Neural cell (in vitro differentiated cells): ENCODE results near the gene TJP1. TPM values are rescaled to one million over a fixed set of nuclear protein-coding genes. Genes with fewer than 3 reads are reported as not detected.

ENCODE experiments used
- H2AFZ ChIP-seq: fragments of 200-600, 300-800 bp; sonication (generic), shearing (Covaris generic); 2 replicates; pipeline ENCODE4 v1.6.0; 2014; ENCODE audit warnings: low read depth, mild to moderate bottlenecking, antibody characterized with exemption, low read length, moderate library complexity
- H3F3A ChIP-seq: fragments of 200-600 bp; shearing (Covaris generic); 2 replicates; pipeline ENCODE4 v1.6.1; 2016; ENCODE audit warnings: mild to moderate bottlenecking, moderate library complexity, mixed read lengths, antibody characterized with exemption, low read length; ENCODE audit not compliant: insufficient read depth, poor library complexity, severe bottlenecking
- H3K27ac ChIP-seq: fragments of 200-600, 300-800 bp; sonication (generic), shearing (Covaris generic); 2 replicates; pipeline ENCODE4 v1.5.1; 2014; ENCODE audit warnings: mild to moderate bottlenecking, low read length, moderate library complexity
- H3K27me3 ChIP-seq: fragments of 300-800, 200-600 bp; sonication (generic), shearing (Covaris generic); 2 replicates; pipeline ENCODE4 v1.6.0; 2014; ENCODE audit warnings: mild to moderate bottlenecking, low read depth, low read length, moderate library complexity; ENCODE audit not compliant: insufficient read depth
- H3K36me3 ChIP-seq: fragments of 300-800, 200-600 bp; sonication (generic), shearing (Covaris generic); 2 replicates; pipeline ENCODE4 v1.5.1; 2014; ENCODE audit warnings: mild to moderate bottlenecking, antibody characterized with exemption, low read length, moderate library complexity; ENCODE audit not compliant: insufficient read depth
- H3K4me2 ChIP-seq: fragments of 300-800, 200-600 bp; sonication (generic), shearing (Covaris generic); 2 replicates; pipeline ENCODE4 v1.6.0; 2014; ENCODE audit warnings: mild to moderate bottlenecking, low read length
- H3K4me3 ChIP-seq: fragments of 300-800, 200-600 bp; sonication (generic), shearing (Covaris generic); 2 replicates; pipeline ENCODE4 v1.5.1; 2014; ENCODE audit warnings: mild to moderate bottlenecking, low read length, moderate library complexity
- H3K79me2 ChIP-seq: fragments of 200-600 bp; shearing (Covaris generic); replicated peaks from 2 replicates; pipeline ENCODE4 v1.6.0; 2014; ENCODE audit warnings: mild to moderate bottlenecking, low read length, moderate library complexity; ENCODE audit not compliant: insufficient read depth
- H3K9ac ChIP-seq: fragments of 300-800, 200-600 bp; sonication (generic), shearing (Covaris generic); 2 replicates; pipeline ENCODE4 v1.6.1; 2016; ENCODE audit warnings: mild to moderate bottlenecking, low read length, mixed read lengths
- H3K9me2 ChIP-seq: fragments of 200-600 bp; shearing (Covaris generic); 2 replicates; pipeline ENCODE4 v1.6.1; 2016; ENCODE audit warnings: mild to moderate bottlenecking, low read length, mixed read lengths; ENCODE audit not compliant: insufficient read depth
- H3K9me3 ChIP-seq: fragments of 200-600, 300-800 bp; sonication (generic), shearing (Covaris generic); 2 replicates; pipeline ENCODE4 v1.6.1; 2016; ENCODE audit warnings: mild to moderate bottlenecking, mixed run types, low read length, moderate library complexity, mixed read lengths
- H4K20me1 ChIP-seq: fragments of 200-600 bp; shearing (Covaris generic); 2 replicates; pipeline ENCODE4 v1.6.1; 2016; ENCODE audit warnings: mild to moderate bottlenecking, mixed run types; ENCODE audit not compliant: insufficient read depth
- EP300 ChIP-seq: fragments of 450-650 bp; conservative IDR thresholded peaks from 2 replicates; pipeline ENCODE4 v1.6.1; 2014; ENCODE audit warnings: antibody characterized with exemption, mild to moderate bottlenecking, moderate library complexity; ENCODE audit not compliant: poor library complexity, severe bottlenecking
- EZH2 ChIP-seq: fragments of 200-600, 300-800 bp; shearing (Covaris generic), sonication (generic); IDR thresholded peaks from 2 replicates; pipeline ENCODE4 v1.6.1; 2014; ENCODE audit warnings: antibody characterized with exemption, low read length, borderline replicate concordance, mild to moderate bottlenecking; ENCODE audit not compliant: insufficient read depth, poor library complexity, severe bottlenecking
- MXI1 ChIP-seq: fragments of 450-650 bp; conservative IDR thresholded peaks from 2 replicates; pipeline ENCODE4 v1.6.1; 2014; ENCODE audit warnings: antibody characterized with exemption, mild to moderate bottlenecking; ENCODE audit not compliant: poor library complexity, severe bottlenecking
- POLR2AphosphoS5 ChIP-seq: IDR thresholded peaks from 2 replicates; pipeline ENCODE4 v1.6.1; 2012
- RAD21 ChIP-seq: fragments of 450-650 bp; conservative IDR thresholded peaks from 2 replicates; pipeline ENCODE4 v1.6.1; 2014; ENCODE audit warnings: antibody characterized with exemption, mild to moderate bottlenecking, moderate library complexity
- SMC3 ChIP-seq: fragments of 450-650 bp; conservative IDR thresholded peaks from 2 replicates; pipeline ENCODE4 v1.6.1; 2014; ENCODE audit warnings: antibody characterized with exemption, mild to moderate bottlenecking, moderate library complexity; ENCODE audit not compliant: poor library complexity
- TAF1 ChIP-seq: IDR thresholded peaks from 2 replicates; pipeline ENCODE4 v1.6.1; 2012; ENCODE audit warnings: low read depth
- polyA plus RNA-seq: library from polyadenylated mRNA; depleted of rRNA; stranded (reverse); fragments of >200 nt; gene quantifications from 2 replicates; pipeline ENCODE4 v1.2.3, GENCODE V29; 2014
- TF ChIP-seq, protein P1 (sequence below): IDR thresholded peaks from 2 replicates; pipeline ENCODE4 v1.6.1; 2012; ENCODE audit warnings: borderline replicate concordance
- TF ChIP-seq, protein P2 (sequence below): fragments of 450-650 bp; IDR thresholded peaks from 2 replicates; pipeline ENCODE4 v1.5.1; 2014; ENCODE audit warnings: antibody characterized with exemption, mild to moderate bottlenecking, moderate library complexity; ENCODE audit not compliant: poor library complexity, severe bottlenecking

Gene TJP1
- polyA plus RNA-seq, 1 donor from 2014 or later: 6.2 TPM

DNA sequence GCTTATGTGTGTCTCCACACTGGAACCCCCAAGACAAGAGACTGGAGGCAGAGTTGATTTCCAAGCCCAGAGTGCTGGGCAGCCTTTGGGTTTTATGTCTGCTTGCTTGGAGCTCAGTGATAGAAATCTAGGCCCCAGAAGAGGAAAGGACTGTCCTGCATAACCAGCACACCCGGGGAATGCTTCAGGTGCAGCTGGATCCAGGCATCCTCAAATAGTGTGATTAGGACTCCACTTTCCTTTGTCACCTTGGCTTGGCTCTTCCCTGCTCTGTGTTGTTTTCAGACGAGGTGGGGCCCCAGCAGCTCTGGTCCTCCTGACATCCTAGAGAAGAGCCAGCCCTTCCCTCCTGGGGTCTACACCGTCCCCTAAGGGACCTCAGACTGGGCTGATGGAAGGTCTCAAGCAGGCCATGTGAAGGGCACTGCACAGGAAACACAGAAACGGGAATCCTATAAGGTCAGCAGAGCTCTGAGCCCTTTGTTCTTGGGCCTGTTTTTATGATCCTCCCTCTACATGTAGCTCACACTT lies 143.7 kb downstream of the TJP1 start:
- Histone ChIP-seq H3K79me2 (no peaks in the 10 kb centered on the region), H4K20me1 (no peaks in the 10 kb centered on the region), H3F3A (no peaks in the 10 kb centered on the region), H3K27me3 (peaks cover 12% of the 10 kb centered on the region), H3K9me2 (no peaks in the 10 kb centered on the region), H3K9me3 (no peaks in the 10 kb centered on the region), H3K4me2 (no peak overlapping the region), H3K36me3 (no peaks in the 10 kb centered on the region), H3K4me3 (no peak overlapping the region), H3K27ac (no peak overlapping the region), H2AFZ (no peak overlapping the region), H3K9ac (no peak overlapping the region)
- TF ChIP-seq POLR2AphosphoS5 (no peak), EP300 (no peak), TAF1 (no peak), RAD21 (no peak)

DNA sequence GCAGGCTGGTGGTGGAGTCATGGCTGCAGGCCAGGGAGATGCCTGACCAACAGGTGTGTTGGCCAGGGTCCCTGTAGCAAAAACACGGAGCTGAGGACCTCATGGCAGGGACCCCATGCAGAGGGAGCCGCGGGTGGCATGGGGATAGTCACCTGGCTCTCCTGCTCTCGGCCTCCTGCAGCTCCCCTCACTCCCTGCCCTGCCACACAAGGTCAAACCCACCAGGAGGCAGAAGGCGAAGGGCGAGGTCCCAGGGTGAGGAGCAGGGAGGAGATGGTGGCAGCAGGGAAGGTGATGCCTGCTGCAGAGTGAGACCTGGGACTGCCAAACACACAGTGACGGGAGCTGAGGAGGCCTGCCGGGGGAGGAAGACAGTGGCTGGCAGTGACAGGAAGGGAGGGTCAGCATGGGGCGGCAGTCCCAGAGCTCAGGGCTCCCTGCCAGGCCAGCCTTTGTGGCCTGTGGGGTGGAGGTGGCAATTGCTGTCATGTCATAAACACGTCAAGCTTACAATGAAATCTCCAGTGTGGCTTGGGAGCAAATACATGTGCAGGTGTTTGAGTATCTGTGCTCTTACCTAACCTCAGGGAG lies 144.3 kb downstream of the TJP1 start:
- Histone ChIP-seq H3K9me3 (no peaks in the 10 kb centered on the region), H3K9me2 (no peaks in the 10 kb centered on the region), H4K20me1 (no peaks in the 10 kb centered on the region), H3K27me3 (peaks cover 12% of the 10 kb centered on the region), H3K36me3 (no peaks in the 10 kb centered on the region), H3K9ac (no peak overlapping the region), H3K27ac (no peak overlapping the region), H2AFZ (no peak overlapping the region), H3K4me3 (no peak overlapping the region), H3K79me2 (no peaks in the 10 kb centered on the region), H3K4me2 (no peak overlapping the region), H3F3A (no peaks in the 10 kb centered on the region)
- no peak for TF ChIP-seq EP300
- no peak for TF ChIP-seq MXI1
- no peak for TF ChIP-seq TAF1
- TF ChIP-seq, protein P1, sequence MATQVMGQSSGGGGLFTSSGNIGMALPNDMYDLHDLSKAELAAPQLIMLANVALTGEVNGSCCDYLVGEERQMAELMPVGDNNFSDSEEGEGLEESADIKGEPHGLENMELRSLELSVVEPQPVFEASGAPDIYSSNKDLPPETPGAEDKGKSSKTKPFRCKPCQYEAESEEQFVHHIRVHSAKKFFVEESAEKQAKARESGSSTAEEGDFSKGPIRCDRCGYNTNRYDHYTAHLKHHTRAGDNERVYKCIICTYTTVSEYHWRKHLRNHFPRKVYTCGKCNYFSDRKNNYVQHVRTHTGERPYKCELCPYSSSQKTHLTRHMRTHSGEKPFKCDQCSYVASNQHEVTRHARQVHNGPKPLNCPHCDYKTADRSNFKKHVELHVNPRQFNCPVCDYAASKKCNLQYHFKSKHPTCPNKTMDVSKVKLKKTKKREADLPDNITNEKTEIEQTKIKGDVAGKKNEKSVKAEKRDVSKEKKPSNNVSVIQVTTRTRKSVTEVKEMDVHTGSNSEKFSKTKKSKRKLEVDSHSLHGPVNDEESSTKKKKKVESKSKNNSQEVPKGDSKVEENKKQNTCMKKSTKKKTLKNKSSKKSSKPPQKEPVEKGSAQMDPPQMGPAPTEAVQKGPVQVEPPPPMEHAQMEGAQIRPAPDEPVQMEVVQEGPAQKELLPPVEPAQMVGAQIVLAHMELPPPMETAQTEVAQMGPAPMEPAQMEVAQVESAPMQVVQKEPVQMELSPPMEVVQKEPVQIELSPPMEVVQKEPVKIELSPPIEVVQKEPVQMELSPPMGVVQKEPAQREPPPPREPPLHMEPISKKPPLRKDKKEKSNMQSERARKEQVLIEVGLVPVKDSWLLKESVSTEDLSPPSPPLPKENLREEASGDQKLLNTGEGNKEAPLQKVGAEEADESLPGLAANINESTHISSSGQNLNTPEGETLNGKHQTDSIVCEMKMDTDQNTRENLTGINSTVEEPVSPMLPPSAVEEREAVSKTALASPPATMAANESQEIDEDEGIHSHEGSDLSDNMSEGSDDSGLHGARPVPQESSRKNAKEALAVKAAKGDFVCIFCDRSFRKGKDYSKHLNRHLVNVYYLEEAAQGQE: no peak
- TF ChIP-seq POLR2AphosphoS5: no peak
- TF ChIP-seq, protein P2, sequence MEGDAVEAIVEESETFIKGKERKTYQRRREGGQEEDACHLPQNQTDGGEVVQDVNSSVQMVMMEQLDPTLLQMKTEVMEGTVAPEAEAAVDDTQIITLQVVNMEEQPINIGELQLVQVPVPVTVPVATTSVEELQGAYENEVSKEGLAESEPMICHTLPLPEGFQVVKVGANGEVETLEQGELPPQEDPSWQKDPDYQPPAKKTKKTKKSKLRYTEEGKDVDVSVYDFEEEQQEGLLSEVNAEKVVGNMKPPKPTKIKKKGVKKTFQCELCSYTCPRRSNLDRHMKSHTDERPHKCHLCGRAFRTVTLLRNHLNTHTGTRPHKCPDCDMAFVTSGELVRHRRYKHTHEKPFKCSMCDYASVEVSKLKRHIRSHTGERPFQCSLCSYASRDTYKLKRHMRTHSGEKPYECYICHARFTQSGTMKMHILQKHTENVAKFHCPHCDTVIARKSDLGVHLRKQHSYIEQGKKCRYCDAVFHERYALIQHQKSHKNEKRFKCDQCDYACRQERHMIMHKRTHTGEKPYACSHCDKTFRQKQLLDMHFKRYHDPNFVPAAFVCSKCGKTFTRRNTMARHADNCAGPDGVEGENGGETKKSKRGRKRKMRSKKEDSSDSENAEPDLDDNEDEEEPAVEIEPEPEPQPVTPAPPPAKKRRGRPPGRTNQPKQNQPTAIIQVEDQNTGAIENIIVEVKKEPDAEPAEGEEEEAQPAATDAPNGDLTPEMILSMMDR: no peak
- no peak for TF ChIP-seq EZH2

DNA sequence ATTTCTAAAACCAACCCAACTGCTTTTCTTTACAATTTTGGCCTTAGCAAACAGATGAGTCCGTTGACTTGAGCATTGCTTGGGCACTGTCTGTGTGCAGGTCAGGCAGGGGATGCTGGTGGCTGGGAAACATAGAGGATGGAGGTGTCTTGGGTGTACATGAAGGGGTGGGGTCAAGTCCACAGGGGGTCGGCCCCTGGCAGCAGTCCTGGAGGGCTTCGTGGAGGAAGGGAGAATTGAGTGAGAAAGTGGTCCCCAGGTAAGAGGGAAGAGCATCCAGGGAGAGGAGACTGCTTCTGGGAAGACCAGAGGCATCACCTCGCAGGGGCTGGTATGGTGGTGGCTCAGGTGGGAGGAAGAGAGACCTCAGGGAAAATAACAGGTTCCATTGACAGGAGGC lies 144.8 kb downstream of the TJP1 start:
- Histone ChIP-seq H3K27me3 (peaks cover 12% of the 10 kb centered on the region), H2AFZ (no peak overlapping the region), H3K36me3 (no peaks in the 10 kb centered on the region), H4K20me1 (no peaks in the 10 kb centered on the region), H3F3A (no peaks in the 10 kb centered on the region), H3K9me2 (no peaks in the 10 kb centered on the region), H3K27ac (no peak overlapping the region), H3K9ac (no peak overlapping the region), H3K4me3 (no peak overlapping the region), H3K4me2 (no peak overlapping the region), H3K9me3 (no peaks in the 10 kb centered on the region), H3K79me2 (no peaks in the 10 kb centered on the region)
- TF ChIP-seq EZH2: no peak
- no peak for TF ChIP-seq SMC3
- TF ChIP-seq, protein P1: no peak
